Spleen (tissue), 11 donors: ENCODE measurements around the gene GDPD5. TPM values are rescaled to one million over a fixed set of nuclear protein-coding genes. Genes with fewer than 3 reads are reported as not detected.

Experiments
- DNase-seq: peaks from one replicate; pipeline ENCODE4 v3.0.0-alpha.2; 2020
- H3K27ac ChIP-seq, 8 donors: fragments of 200-600 bp; sonication (generic) in 7 of 8; 1 replicate in 4 of 8; 2 replicates in 4 of 8; pipeline versions ENCODE4 v1.5.0 to v1.8.0; 2016 to 2021; ENCODE audit warnings: inconsistent platforms in 4 of 8, mild to moderate bottlenecking in 4 of 8, moderate library complexity in 1 of 8
- H3K27me3 ChIP-seq, 7 donors: fragments of 200-600 bp; sonication (generic) in 6 of 7; replicated peaks in 1 of 7; 1 replicate in 4 of 7; 2 replicates in 3 of 7; pipeline versions ENCODE4 v1.5.0 to v1.8.0; 2016 to 2021; ENCODE audit warnings: inconsistent platforms in 3 of 7, mild to moderate bottlenecking in 1 of 7
- H3K36me3 ChIP-seq, 6 donors: fragments of 200-600 bp; sonication (generic) in 5 of 6; 1 replicate in 4 of 6; 2 replicates in 2 of 6; pipeline versions ENCODE4 v1.5.0 to v1.8.0; 2016 to 2021; ENCODE audit warnings: inconsistent platforms in 2 of 6
- H3K4me1 ChIP-seq, 6 donors: fragments of 200-600 bp; sonication (generic) in 5 of 6; 1 replicate in 3 of 6; 2 replicates in 3 of 6; pipeline versions ENCODE4 v1.5.0 to v1.8.0; 2016 to 2021; ENCODE audit warnings: inconsistent platforms in 3 of 6
- H3K4me3 ChIP-seq, 8 donors: fragments of 200-600 bp; sonication (generic) in 7 of 8; 1 replicate in 4 of 8; 2 replicates in 4 of 8; pipeline versions ENCODE4 v1.5.0 to v1.8.0; 2016 to 2021; ENCODE audit warnings: inconsistent platforms in 4 of 8, mild to moderate bottlenecking in 4 of 8, moderate library complexity in 2 of 8
- H3K9me3 ChIP-seq, 8 donors: fragments of 200-600 bp; sonication (generic) in 7 of 8; 1 replicate in 4 of 8; 2 replicates in 4 of 8; pipeline versions ENCODE4 v1.5.0 to v1.8.0; 2016 to 2021; ENCODE audit warnings: inconsistent platforms in 4 of 8
- CTCF ChIP-seq, 11 experiments: fragments of 200-600 bp in 7 of 11; fragments of 450-650 bp in 4 of 11; sonication (generic) in 4 of 11; IDR thresholded peaks in 8 of 11; conservative IDR thresholded peaks in 3 of 11; 1 replicate in 7 of 11; 2 replicates in 4 of 11; pipeline versions ENCODE4 v1.4.0 to v1.8.0; 2016 to 2021; ENCODE audit warnings: antibody characterized with exemption in 11 of 11, inconsistent platforms in 4 of 11, mild to moderate bottlenecking in 1 of 11
- POLR2A ChIP-seq, 3 donors: fragments of 450-650 bp; IDR thresholded peaks; one replicate each; pipeline ENCODE4 v1.5.1; 2017; ENCODE audit warnings: antibody characterized with exemption in 3 of 3, mild to moderate bottlenecking in 1 of 3
- POLR2AphosphoS5 ChIP-seq, 3 donors: sonication (generic); formaldehyde crosslinking; IDR thresholded peaks; one replicate each; pipeline ENCODE4 v1.5.1; 2017; ENCODE audit warnings: antibody characterized with exemption in 3 of 3
- WGBS, 5 donors: extraction: QIAGEN DNeasy Blood & Tissue Kit in 3 of 5; methylation state at CpG; one replicate each; pipeline versions ENCODE4 v1.1.5 to v1.1.7; 2013 to 2018; 5-methylcytosine and 5-hydroxymethylcytosine counted together
- intact Hi-C: fragments of 100-400 bp; cut with DNase I; formaldehyde crosslinking; loops from one replicate; pipeline ENCODE4 v1.15.0; 2023; ENCODE audit warnings: low total_unique reads
- polyA plus RNA-seq, 3 donors: library from polyadenylated mRNA; stranded (reverse); fragments of 200-250 nt; gene quantifications; one replicate each; pipeline ENCODE4 v1.2.1, GENCODE V29; 2013
- total RNA-seq, 7 donors: library from RNA; depleted of rRNA in 3 of 7; stranded (reverse); fragments of >200 nt in 3 of 7; fragmentation: NEBNext Ultra II Directional in 4 of 7; extraction: Animal tissue kit (Norgen Biotek cat#: 25700) in 4 of 7; gene quantifications; one replicate each; pipeline versions ENCODE4 v1.1.0 to v1.2.1, GENCODE V29; 2016 to 2021
- donor health status: healthy with polysubstance abuse.
- donor health status: DM: no; HTN: no; CAD: no; lungs with moderate emphysema.
- donor health status: DM: no; HTN: no; CAD: no.
- donor health status: Bipolar disorder and iron deficiency.
- donor health status: healthy.
- donor health status: DM: no; HTN: no; CAD: no.
- donor health status: DM: yes; HTN: yes; CAD: no.

Gene GDPD5
- total and polyA plus RNA-seq, 10 donors = 44.6 to 273 (median 146) TPM

- peaks cover 17 to 80% (median 51%) of the 10 kb centered on the region in 6 donors for H3K4me1 ChIP-seq
- 38 to 65% (median 44%) methylated on average over 1 of the region's 1 CpG for WGBS, 5 donors
- TF ChIP-seq CTCF (IDR thresholded peaks at IDR 0.05 in 8 of 11, conservative IDR thresholded peaks at IDR 0.05 in 3 of 11) (no peak), POLR2AphosphoS5 (IDR thresholded peaks at IDR 0.05) (no peak), POLR2A (IDR thresholded peaks at IDR 0.05) (no peak)
- intact Hi-C loops = no loop called here
- H3K36me3 ChIP-seq = peaks cover 0 to 22% (median 0%) of the 10 kb centered on the region in 6 donors
- peak overlapping the region in 7 of 8 donors; percentile 28 to 84 (median 72) for H3K27ac ChIP-seq
- no peaks in the 10 kb centered on the region for H3K9me3 ChIP-seq
- DNase-seq = peak; percentile 42
- H3K27me3 ChIP-seq = no peaks in the 10 kb centered on the region
- H3K4me3 ChIP-seq = no peak overlapping the region
Observed at GRCh38 chr11:75474240-75474639, 51.5 kb downstream of the GDPD5 start.

- whole genome bisulfite sequencing, 5 donors = 71 to 82% (median 79%) methylated on average over 5 to 6 of the region's 6 CpGs
- Histone ChIP-seq H3K27ac (peak overlapping the region in 5 of 8 donors; percentile 69 to 84 (median 73)), H3K4me3 (no peak overlapping the region), H3K4me1 (peaks cover 21 to 86% (median 55%) of the 10 kb centered on the region in 6 donors), H3K36me3 (peaks cover 0 to 22% (median 0%) of the 10 kb centered on the region in 6 donors), H3K9me3 (no peaks in the 10 kb centered on the region), H3K27me3 (no peaks in the 10 kb centered on the region)
- intact Hi-C loops = no loop called here
- peak; percentile 58 for DNase-seq
- TF ChIP-seq CTCF (IDR thresholded peaks at IDR 0.05 in 8 of 11, conservative IDR thresholded peaks at IDR 0.05 in 3 of 11) (no peak), POLR2A (IDR thresholded peaks at IDR 0.05) (no peak), POLR2AphosphoS5 (IDR thresholded peaks at IDR 0.05) (no peak)
Observed at GRCh38 chr11:75473684-75474083, 52.1 kb downstream of the GDPD5 start.

- DNase-seq = peak; percentile 80
- no peaks in the 10 kb centered on the region for H3K27me3 ChIP-seq
- H3K9me3 ChIP-seq = no peaks in the 10 kb centered on the region
- intact Hi-C loops = no loop called here
- H3K4me1 ChIP-seq = peaks cover 26 to 99% (median 68%) of the 10 kb centered on the region in 6 donors
- no peak overlapping the region for H3K4me3 ChIP-seq
- 76 to 92% (median 84%) methylated on average over 5 of the region's 5 CpGs for WGBS, 5 donors
- TF ChIP-seq POLR2AphosphoS5 (IDR thresholded peaks at IDR 0.05) (peak; percentile 60 to 82 (median 80)), CTCF (IDR thresholded peaks at IDR 0.05 in 8 of 11, conservative IDR thresholded peaks at IDR 0.05 in 3 of 11) (no peak), POLR2A (IDR thresholded peaks at IDR 0.05) (no peak)
- peaks cover 0 to 15% (median 0%) of the 10 kb centered on the region in 6 donors for H3K36me3 ChIP-seq
- peak overlapping the region in 5 of 8 donors; percentile 59 to 84 (median 73) for H3K27ac ChIP-seq
Observed at GRCh38 chr11:75472081-75472732, 53.5 kb downstream of the GDPD5 start.

- H3K36me3 ChIP-seq = peaks cover 0 to 11% (median 0%) of the 10 kb centered on the region in 6 donors
- peaks cover 30 to 100% (median 71%) of the 10 kb centered on the region in 6 donors for H3K4me1 ChIP-seq
- H3K9me3 ChIP-seq = no peaks in the 10 kb centered on the region
- H3K27ac ChIP-seq = peak overlapping the region in 6 of 8 donors; percentile 15 to 81 (median 66)
- intact Hi-C loops = no loop called here
- TF ChIP-seq POLR2A (IDR thresholded peaks at IDR 0.05) = no peak
- no peak for TF ChIP-seq POLR2AphosphoS5 (IDR thresholded peaks at IDR 0.05)
- no peak for TF ChIP-seq CTCF (IDR thresholded peaks at IDR 0.05 in 8 of 11, conservative IDR thresholded peaks at IDR 0.05 in 3 of 11)
- H3K27me3 ChIP-seq = no peaks in the 10 kb centered on the region
- H3K4me3 ChIP-seq = no peak overlapping the region
- peak; percentile 46 for DNase-seq
- 70 to 79% (median 75%) methylated on average over 4 to 7 of the region's 7 CpGs for WGBS, 5 donors
Observed at GRCh38 chr11:75471176-75471973, 54.4 kb downstream of the GDPD5 start.
